Vagina (tissue), 2 donors: ENCODE data around the gene LRRC74B. TPM values are rescaled to one million over a fixed set of nuclear protein-coding genes. Genes with fewer than 3 reads are reported as not detected.

Source experiments
- DNase-seq, 2 donors: peaks; one replicate each; pipeline ENCODE4 v3.0.0-alpha.2; 2017; ENCODE audit errors: extremely low spot score in 2 of 2
- H3K27ac ChIP-seq: fragments of 200-600 bp; sonication (generic); one replicate; pipeline ENCODE4 v1.5.1; 2019
- H3K27me3 ChIP-seq: fragments of 200-600 bp; sonication (generic); one replicate; pipeline ENCODE4 v1.5.1; 2019
- H3K36me3 ChIP-seq, 2 donors: fragments of 200-600 bp; sonication (generic); one replicate each; pipeline ENCODE4 v1.5.1; 2017 to 2019
- H3K4me1 ChIP-seq: fragments of 200-600 bp; sonication (generic); one replicate; pipeline ENCODE4 v1.5.1; 2019
- H3K4me3 ChIP-seq, 2 donors: fragments of 200-600 bp; sonication (generic); 1 replicate in 1 of 2; 2 replicates in 1 of 2; pipeline ENCODE4 v1.5.1; 2016 to 2019
- H3K9me3 ChIP-seq: fragments of 200-600 bp; sonication (generic); one replicate; pipeline ENCODE4 v1.5.1; 2019
- POLR2A ChIP-seq, 2 donors: fragments of 450-650 bp; IDR thresholded peaks; one replicate each; pipeline ENCODE4 v1.6.1; 2017; ENCODE audit warnings: antibody characterized with exemption in 2 of 2, mild to moderate bottlenecking in 2 of 2, moderate library complexity in 2 of 2
- POLR2AphosphoS5 ChIP-seq, 2 donors: sonication (generic); formaldehyde crosslinking; IDR thresholded peaks; one replicate each; pipeline ENCODE4 v1.9.0; 2017; ENCODE audit warnings: antibody characterized with exemption in 2 of 2, mild to moderate bottlenecking in 2 of 2, low read depth in 1 of 2; ENCODE audit not compliant: insufficient read depth in 1 of 2
- intact Hi-C: fragments of 100-400 bp; cut with DNase I; formaldehyde crosslinking; loops from one replicate; pipeline ENCODE4 v1.15.1; 2023
- total RNA-seq: library from RNA; depleted of rRNA; stranded (reverse); fragments of >200 nt; gene quantifications from one replicate; pipeline ENCODE4 v1.2.3, GENCODE V29; 2016
- TF ChIP-seq, protein P1 (sequence below), 3 experiments: fragments of 450-650 bp in 2 of 3; fragments of 200-600 bp in 1 of 3; sonication (generic) in 1 of 3; IDR thresholded peaks; one replicate each; pipeline ENCODE4 v1.5.1; 2017 to 2019; ENCODE audit warnings: antibody characterized with exemption in 3 of 3, mild to moderate bottlenecking in 2 of 3, moderate library complexity in 2 of 3

LRRC74B gene
- total RNA-seq, 1 donor from 2014 or later = not detected

GRCh38 chr22:21064917-21065864 is 19.4 kb downstream of the LRRC74B start:
- Histone ChIP-seq H3K9me3 (no peaks in the 10 kb centered on the region), H3K36me3 (no peaks in the 10 kb centered on the region), H3K27me3 (no peaks in the 10 kb centered on the region), H3K4me1 (no peaks in the 10 kb centered on the region), H3K27ac (no peak overlapping the region), H3K4me3 (no peak overlapping the region)
- TF ChIP-seq POLR2A (IDR thresholded peaks at IDR 0.05) (no peak), POLR2AphosphoS5 (IDR thresholded peaks at IDR 0.05; ENCODE audit: insufficient read depth in 1 of 2, low read depth in 1 of 2) (no peak)
- TF ChIP-seq, protein P1, sequence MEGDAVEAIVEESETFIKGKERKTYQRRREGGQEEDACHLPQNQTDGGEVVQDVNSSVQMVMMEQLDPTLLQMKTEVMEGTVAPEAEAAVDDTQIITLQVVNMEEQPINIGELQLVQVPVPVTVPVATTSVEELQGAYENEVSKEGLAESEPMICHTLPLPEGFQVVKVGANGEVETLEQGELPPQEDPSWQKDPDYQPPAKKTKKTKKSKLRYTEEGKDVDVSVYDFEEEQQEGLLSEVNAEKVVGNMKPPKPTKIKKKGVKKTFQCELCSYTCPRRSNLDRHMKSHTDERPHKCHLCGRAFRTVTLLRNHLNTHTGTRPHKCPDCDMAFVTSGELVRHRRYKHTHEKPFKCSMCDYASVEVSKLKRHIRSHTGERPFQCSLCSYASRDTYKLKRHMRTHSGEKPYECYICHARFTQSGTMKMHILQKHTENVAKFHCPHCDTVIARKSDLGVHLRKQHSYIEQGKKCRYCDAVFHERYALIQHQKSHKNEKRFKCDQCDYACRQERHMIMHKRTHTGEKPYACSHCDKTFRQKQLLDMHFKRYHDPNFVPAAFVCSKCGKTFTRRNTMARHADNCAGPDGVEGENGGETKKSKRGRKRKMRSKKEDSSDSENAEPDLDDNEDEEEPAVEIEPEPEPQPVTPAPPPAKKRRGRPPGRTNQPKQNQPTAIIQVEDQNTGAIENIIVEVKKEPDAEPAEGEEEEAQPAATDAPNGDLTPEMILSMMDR (IDR thresholded peaks at IDR 0.05) = no peak
- intact Hi-C loops = no loop called here
- no peak for DNase-seq

- Histone ChIP-seq H3K4me3 (no peak overlapping the region), H3K27me3 (no peaks in the 10 kb centered on the region), H3K27ac (no peak overlapping the region), H3K4me1 (no peaks in the 10 kb centered on the region), H3K9me3 (no peaks in the 10 kb centered on the region), H3K36me3 (no peaks in the 10 kb centered on the region)
- TF ChIP-seq POLR2AphosphoS5 (IDR thresholded peaks at IDR 0.05; ENCODE audit: insufficient read depth in 1 of 2, low read depth in 1 of 2) (no peak), POLR2A (IDR thresholded peaks at IDR 0.05) (no peak)
- no peak for DNase-seq
- intact Hi-C loops = no loop called here
These were observed 21.5 kb downstream of the LRRC74B start for GRCh38 chr22:21067075-21067900.

DNA sequence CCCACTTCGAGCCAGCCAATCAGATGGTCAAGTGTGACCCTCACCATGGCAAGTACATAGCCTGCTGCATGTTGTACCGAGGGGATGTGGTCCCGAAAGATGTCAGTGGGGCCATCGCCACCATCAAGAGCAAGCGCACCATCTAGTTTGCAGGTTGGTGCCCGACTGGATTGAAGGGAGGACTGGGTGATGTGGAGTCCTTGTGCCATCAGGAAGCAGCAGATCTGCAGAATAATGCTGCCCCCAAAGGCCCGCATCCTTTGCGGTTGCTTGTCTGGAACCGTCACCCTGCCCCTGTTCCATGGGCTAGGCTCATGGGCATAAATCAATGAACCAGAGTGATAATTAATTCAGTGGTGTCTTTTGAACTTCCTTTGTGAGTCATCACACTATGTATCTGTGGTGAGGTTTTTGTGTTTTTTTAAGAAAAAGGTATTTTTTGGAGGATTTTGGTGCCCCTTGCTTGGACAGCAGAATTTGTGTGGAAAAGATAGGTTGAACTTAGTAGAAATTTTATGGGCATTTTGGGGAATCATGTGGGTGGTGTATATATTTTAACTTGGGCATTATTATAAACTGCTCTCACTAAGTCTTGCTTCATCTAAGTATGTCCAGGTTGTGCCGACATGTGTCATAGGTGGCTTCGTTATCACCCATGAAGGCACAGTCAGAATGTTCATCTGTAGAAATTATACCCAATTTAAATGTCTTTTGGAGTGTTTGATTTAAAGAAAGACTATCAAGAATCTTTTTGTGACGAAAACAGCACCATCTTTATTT is 22.3 kb downstream of the LRRC74B start:
- Histone ChIP-seq H3K9me3 (no peaks in the 10 kb centered on the region), H3K36me3 (no peaks in the 10 kb centered on the region), H3K4me3 (no peak overlapping the region), H3K27me3 (no peaks in the 10 kb centered on the region), H3K27ac (no peak overlapping the region), H3K4me1 (no peaks in the 10 kb centered on the region)
- DNase-seq = no peak
- TF ChIP-seq, protein P1 (IDR thresholded peaks at IDR 0.05) = no peak
- no peak for TF ChIP-seq POLR2AphosphoS5 (IDR thresholded peaks at IDR 0.05; ENCODE audit: insufficient read depth in 1 of 2, low read depth in 1 of 2)
- no peak for TF ChIP-seq POLR2A (IDR thresholded peaks at IDR 0.05)
- intact Hi-C loops = no loop called here

DNA sequence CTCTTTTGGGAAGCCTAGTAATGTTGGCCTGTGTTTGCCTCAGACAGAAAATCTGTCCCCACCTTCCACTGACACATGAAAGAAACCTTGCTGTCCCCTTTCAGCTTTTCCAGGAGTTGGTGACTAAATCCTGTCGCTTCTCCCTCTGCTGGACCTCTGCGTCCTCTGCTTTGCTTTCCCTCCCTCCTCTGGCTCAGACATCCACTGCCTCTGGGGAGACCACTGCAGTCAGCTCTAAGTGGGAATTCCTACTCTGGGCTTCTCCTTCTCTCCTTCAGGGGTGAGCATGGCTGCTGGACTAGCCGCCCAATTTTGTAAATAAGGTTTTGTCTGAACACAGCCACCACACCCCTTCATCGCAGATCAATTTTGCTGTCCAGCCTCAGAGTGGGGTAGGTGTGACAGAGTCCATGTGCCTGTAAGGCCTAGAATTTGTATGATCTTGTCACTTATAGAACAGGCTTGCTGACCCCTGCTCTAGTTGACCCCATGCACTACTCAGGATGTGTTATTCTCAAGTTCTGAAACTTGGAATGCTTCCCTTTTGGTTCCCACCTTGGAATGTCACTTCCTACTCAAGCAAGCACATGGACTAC is 23.0 kb downstream of the LRRC74B start:
- Histone ChIP-seq H3K4me3 (no peak overlapping the region), H3K27ac (no peak overlapping the region), H3K9me3 (no peaks in the 10 kb centered on the region), H3K27me3 (no peaks in the 10 kb centered on the region), H3K4me1 (no peaks in the 10 kb centered on the region), H3K36me3 (no peaks in the 10 kb centered on the region)
- no peak for DNase-seq
- intact Hi-C loops = no loop called here
- TF ChIP-seq POLR2A (IDR thresholded peaks at IDR 0.05) = no peak
- TF ChIP-seq, protein P1 (IDR thresholded peaks at IDR 0.05) = no peak
- TF ChIP-seq POLR2AphosphoS5 (IDR thresholded peaks at IDR 0.05; ENCODE audit: insufficient read depth in 1 of 2, low read depth in 1 of 2) = no peak
